Superior temporal gyrus (tissue), 1 donor: ENCODE results near the gene ZNF112.

Experiments
- DNase-seq: peaks from one replicate; pipeline ENCODE4 v3.0.0-alpha.2; 2016; ENCODE audit errors: extremely low spot score

ZNF112 gene

DNA sequence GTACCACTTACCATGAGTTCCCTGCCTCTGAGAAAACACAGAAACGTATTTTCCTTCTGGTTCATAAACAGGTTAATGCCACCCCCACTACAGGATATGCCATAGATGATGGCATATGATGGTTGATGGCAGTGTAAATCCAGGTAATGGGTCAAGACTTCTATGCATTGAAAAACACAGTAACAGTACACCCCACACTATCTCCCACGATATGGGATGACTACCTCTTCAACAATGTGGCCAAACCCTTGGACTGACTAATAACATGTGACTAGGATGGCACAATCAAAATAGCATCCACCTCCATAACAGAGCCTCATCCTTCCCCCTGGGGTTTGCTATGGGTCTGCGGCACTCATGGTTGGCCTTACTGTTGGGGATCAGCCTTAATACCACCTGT is 73.6 kb downstream of the ZNF112 start:
- DNase-seq = no peak

DNA sequence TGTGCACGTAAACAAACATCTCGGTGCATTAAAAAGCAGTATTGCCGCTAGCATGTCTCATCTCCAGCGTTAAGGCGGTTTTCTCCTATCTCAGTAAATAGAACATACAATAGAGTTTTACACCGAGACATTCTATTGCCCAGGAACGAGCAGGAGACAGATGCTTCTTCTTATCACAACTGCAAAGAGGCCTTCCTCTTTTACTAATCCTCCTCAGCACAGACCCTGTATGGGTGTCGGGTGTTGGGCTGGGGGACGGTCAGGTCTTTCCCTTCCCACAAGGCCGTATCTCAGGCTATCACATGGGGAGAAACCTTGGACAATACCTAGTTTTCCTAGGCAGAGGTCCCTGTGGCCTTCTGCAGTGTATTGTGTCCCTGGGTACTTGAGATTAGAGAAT is 75.6 kb downstream of the ZNF112 start:
- no peak for DNase-seq

DNA sequence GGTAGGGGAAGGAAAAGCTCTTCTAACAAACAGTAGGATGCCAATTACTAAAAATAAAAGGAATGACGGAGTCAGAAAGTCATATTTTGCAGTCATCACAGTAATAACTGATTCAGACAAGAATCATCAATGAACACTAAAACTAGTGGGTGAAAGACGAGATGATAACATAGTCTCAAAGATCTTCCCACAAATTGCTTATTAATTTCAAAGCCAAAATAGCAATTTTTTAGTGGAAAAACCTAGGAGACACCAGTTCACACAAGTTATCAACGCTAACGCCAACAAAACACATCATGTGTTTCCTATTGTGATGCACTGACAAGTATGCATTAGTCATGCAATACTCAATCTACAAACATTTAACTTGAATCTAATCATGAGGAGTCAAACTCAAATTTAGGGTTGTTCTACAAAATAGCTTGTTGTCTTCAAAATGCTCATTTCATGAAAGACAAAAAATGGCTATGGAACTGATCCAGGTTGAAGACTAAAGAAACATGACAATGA is 78.2 kb downstream of the ZNF112 start:
- DNase-seq = no peak

DNA sequence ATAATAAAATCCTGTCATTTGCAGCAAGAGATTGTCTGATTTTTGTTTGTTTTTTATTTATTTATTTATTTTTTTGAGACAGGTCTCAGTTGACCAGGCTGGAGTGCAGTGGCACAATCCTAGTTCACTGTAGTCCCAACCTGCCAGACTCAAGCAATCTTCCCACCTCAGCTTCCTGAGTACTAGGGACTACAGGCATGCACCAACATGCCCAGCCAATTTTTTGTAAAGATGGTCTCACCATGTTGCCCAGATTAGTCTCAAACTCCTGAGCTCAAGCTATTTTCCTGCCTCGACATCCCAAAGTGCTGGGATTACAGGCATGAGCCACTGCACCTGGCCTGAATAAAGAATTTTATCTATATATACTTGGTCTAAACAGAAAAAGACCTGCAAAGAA is 79.1 kb downstream of the ZNF112 start:
- no peak for DNase-seq
